ENCODE results near the gene COL9A3. TPM values are rescaled to one million over a fixed set of nuclear protein-coding genes. Genes with fewer than 3 reads are reported as not detected.

COL9A3 gene
- total and polyA plus RNA-seq, 2 of the 8 experiments (the other 6 are each of a cell fraction or from before 2014, with no cell fraction given) = 21.7 to 80.1 TPM

DNA sequence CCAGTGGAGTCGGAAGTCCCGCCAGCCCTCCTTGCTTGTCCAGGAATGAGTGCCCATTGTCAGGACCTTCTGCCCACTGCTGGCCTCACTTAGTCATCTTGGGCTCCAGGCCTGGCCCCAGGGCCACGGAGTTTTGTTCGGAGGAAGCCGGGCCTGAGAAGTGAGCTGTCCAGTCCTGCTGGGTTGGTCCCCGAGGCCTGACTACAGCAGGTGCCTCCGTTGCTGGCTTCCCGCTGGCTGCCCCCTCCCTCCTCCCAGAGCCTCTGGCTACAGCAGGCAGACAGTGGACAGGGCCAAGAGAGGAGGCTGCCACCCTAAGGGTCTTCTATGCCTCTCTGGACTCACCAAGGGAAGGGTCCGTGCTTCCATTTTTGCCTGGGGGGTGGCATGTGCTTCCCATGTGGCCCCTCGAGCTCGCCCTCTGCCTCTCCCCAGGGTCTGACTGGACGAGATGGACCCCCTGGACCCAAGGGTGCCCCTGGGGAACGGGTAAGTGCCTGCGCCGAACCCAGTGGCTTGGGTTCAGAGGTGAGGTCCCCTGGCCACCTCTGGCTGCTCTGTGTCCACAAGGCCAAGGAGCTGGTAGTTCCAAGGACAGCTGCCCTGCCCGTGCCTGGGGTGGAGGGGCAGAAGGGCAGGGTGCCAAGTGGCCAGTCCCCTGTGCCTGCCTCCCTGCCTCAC is 2.8 kb downstream of the COL9A3 start:
- Histone ChIP-seq H2BK120ac (replicated peaks; ENCODE audit: low read depth, low read length) (no peak overlapping the region), H3K9ac (replicated peaks in 1 of 4; ENCODE audit: extremely low read depth in 1 of 4, low read depth in 3 of 4, low read length in 3 of 4) (no peak overlapping the region), H2BK15ac (ENCODE audit: low read length) (no peak overlapping the region), H3K36me3 (ENCODE audit: control insufficient read depth in 2 of 4, insufficient read depth in 4 of 4, low read length in 3 of 4) (no peaks in the 10 kb centered on the region), H3K4me1 (replicated peaks in 1 of 4; ENCODE audit: control insufficient read depth in 3 of 4, insufficient read depth in 4 of 4, low read length in 3 of 4) (peaks cover 0 to 32% (median 19%) of the 10 kb centered on the region in 4 experiments; a peak in 5 of 7 replicates), H2BK12ac (ENCODE audit: low read depth, low read length) (no peak overlapping the region), H3K4ac (replicated peaks; ENCODE audit: insufficient read length, low read depth, low read length) (no peak overlapping the region), H4K8ac (ENCODE audit: extremely low read depth, insufficient read depth, low read length) (no peak overlapping the region), H3K27me3 (replicated peaks in 1 of 4; ENCODE audit: control insufficient read depth in 3 of 4, extremely low read depth in 1 of 4, insufficient read depth in 3 of 4, low read length in 3 of 4) (peaks cover 0 to 8% (median 2%) of the 10 kb centered on the region in 4 experiments; a peak in 2 of 7 replicates), H3K9me3 (ENCODE audit: insufficient read depth in 2 of 2, low read depth in 1 of 2, low read length in 1 of 2) (no peaks in the 10 kb centered on the region), H4K5ac (ENCODE audit: insufficient read length, low read depth, low read length) (no peak overlapping the region), H4K91ac (replicated peaks; ENCODE audit: insufficient read length, low read length) (no peak overlapping the region), H2BK20ac (ENCODE audit: low read length) (no peak overlapping the region), H4K20me1 (replicated peaks in 1 of 2; ENCODE audit: control insufficient read depth in 1 of 2, insufficient read depth in 2 of 2, low read length in 2 of 2) (peaks cover 0 to 4% of the 10 kb centered on the region in 2 experiments), H2BK5ac (ENCODE audit: low read depth, low read length) (no peak overlapping the region), H3K4me3 (ENCODE audit: extremely low read depth in 1 of 4, insufficient read depth in 2 of 4, low read depth in 3 of 4, low read length in 4 of 4) (no peak overlapping the region), H3K18ac (ENCODE audit: extremely low read depth, low read length) (no peak overlapping the region), H3K27ac (ENCODE audit: low read depth, low read length) (no peak overlapping the region), H3K4me2 (ENCODE audit: insufficient read depth in 1 of 2, low read depth in 2 of 2, low read length in 2 of 2) (no peak overlapping the region), H2AFZ (ENCODE audit: low read length) (no peak overlapping the region), H3K56ac (replicated peaks; ENCODE audit: insufficient read length, low read depth, low read length) (no peak overlapping the region), H3K14ac (ENCODE audit: insufficient read length) (no peak overlapping the region), H3K23me2 (ENCODE audit: low read depth, low read length) (peaks cover 13% of the 10 kb centered on the region), H2AK5ac (ENCODE audit: low read depth, low read length) (no peak overlapping the region), H3K79me1 (ENCODE audit: low read depth, low read length) (no peaks in the 10 kb centered on the region), H3K23ac (ENCODE audit: insufficient read length) (no peak overlapping the region), H3K79me2 (ENCODE audit: control insufficient read depth in 1 of 2, insufficient read depth in 2 of 2, low read length in 2 of 2) (no peaks in the 10 kb centered on the region)
- WGBS, 2 experiments (ENCODE audit: extremely low coverage in 1 of 2, insufficient coverage in 1 of 2, insufficient read length in 1 of 2, insufficient replicate concordance in 2 of 2, low coverage in 1 of 2, low lambda C conversion rate in 2 of 2, missing lambda C conversion rate in 1 of 2) = 92% methylated on average over 16 of the region's 16 CpGs; no CpG with 5 or more reads in 1 of the 2 experiments
- TF ChIP-seq ATF2 (IDR thresholded peaks at IDR 0.05; ENCODE audit: low read length) (no peak), CREB1 (IDR thresholded peaks at IDR 0.05) (no peak)
- FAIRE-seq = no peak
- ChIA-PET POLR2A (ENCODE audit: partially characterized antibody) (interaction anchor here (0.9 to 1.0 kb wide), 2 partner anchors 13 to 22 kb away, joined by 3 read pairs; no protein-coding TSS in a partner anchor), CTCF (ENCODE audit: partially characterized antibody) (interaction anchor here (1.3 kb wide), 1 partner anchor 131 kb away, joined by 3 read pairs; no protein-coding TSS in a partner anchor)
- DNase-seq (ENCODE audit: low read depth in 1 of 2, low spot score in 2 of 2) = no peak

Data from H1 (cell line).